ENCODE results near the gene PTCD3. TPM values are rescaled to one million over a fixed set of nuclear protein-coding genes. Genes with fewer than 3 reads are reported as not detected.

The PTCD3 gene
- total RNA-seq (10 to 100 TPM; 60.5 to 98.5 (median 79.4) TPM), polyA plus RNA-seq (10 to 100 TPM; 32.5 to 93.8 TPM)
- long read RNA-seq, donor 1, full-length matches to known transcripts = 28 of 49 reads
- long read RNA-seq, donor 1, partial matches to known transcripts = 7 of 49 reads
- long read RNA-seq, donor 1, other reads (novel, unspliced or antisense) = 14 of 49 reads
- long read RNA-seq, donor 2, full-length matches to known transcripts = 26 of 89 reads
- long read RNA-seq, donor 2, partial matches to known transcripts = 56 of 89 reads
- long read RNA-seq, donor 2, other reads (novel, unspliced or antisense) = 7 of 89 reads
- long read RNA-seq, donor 3, full-length matches to known transcripts = 32 of 46 reads
- long read RNA-seq, donor 3, partial matches to known transcripts = 2 of 46 reads
- long read RNA-seq, donor 3, other reads (novel, unspliced or antisense) = 12 of 46 reads

DNA sequence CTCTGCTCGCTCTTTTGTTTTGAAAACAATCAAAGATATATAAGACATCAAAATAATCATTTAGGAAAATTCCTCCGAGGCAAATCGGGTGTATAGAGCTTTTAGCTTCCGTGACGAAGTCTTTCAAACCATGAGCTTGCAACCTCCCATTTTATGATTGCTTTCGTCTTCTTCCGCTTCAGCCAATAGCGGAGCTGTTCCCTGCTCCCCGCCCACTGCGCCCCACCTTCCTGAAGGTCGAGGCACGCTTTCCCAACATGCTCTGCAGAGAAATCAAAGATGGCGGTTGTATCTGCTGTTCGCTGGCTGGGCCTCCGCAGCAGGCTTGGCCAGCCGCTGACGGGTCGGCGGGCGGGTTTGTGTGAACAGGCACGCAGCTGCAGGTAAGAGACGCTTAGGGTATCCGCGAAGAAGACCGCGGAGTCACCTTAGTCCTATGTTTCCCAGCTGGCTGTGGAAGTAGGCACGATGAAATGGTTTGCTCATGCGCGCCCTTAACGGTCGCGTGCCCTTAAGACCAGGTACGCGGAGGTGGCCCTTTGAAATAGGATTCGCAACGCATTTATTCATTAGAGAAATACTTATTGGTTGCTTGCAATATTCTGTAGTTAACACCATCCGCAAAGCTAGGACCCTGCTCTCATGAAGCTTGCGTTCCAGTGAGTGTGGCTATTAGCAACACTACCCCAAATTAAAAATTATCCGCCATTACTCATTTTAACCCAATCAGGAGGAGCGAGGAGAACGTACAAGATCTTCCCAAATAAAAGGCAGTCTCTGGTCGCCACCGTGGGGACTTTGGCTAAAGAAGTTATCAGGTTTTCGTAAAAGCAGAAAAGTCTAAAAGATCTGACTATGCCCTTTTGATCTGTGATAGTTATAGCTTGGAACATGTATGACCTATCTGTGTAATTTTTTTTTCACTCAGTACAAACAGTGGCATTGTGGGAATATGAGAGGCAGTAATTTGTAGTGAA lies at the start of gene PTCD3:
TSS of gene PTCD3 (plus strand) at position 267 of the 977 bp plus-strand sequence. CDS start at position 280, 13 bp downstream.
- TF ChIP-seq POLR2A (IDR thresholded peaks at IDR 0.05) (peak; percentile 50), EP300 (IDR thresholded peaks at IDR 0.05) (no peak), CTCF (IDR thresholded peaks at IDR 0.05) (peak in 1 of 3 donors; percentile 5)
- 0% methylated on average over 44 of the region's 44 CpGs for WGBS, 3 donors
- no peaks in the 10 kb centered on the region for H3K27me3 ChIP-seq
- H3K36me3 ChIP-seq = no peaks in the 10 kb centered on the region
- peak; percentile 90 to 93 (median 90) for DNase-seq
- H3K4me1 ChIP-seq (ENCODE audit: insufficient read depth) = peaks cover 4% of the 10 kb centered on the region
- peak within 1 kb of the TSS; percentile 67 to 68 for H3K27ac ChIP-seq
- H3K9me3 ChIP-seq = no peaks in the 10 kb centered on the region
- peak within 1 kb of the TSS; percentile 92 for H3K4me3 ChIP-seq
- intact Hi-C loops (cut with DNase I) = no loop called here

DNA sequence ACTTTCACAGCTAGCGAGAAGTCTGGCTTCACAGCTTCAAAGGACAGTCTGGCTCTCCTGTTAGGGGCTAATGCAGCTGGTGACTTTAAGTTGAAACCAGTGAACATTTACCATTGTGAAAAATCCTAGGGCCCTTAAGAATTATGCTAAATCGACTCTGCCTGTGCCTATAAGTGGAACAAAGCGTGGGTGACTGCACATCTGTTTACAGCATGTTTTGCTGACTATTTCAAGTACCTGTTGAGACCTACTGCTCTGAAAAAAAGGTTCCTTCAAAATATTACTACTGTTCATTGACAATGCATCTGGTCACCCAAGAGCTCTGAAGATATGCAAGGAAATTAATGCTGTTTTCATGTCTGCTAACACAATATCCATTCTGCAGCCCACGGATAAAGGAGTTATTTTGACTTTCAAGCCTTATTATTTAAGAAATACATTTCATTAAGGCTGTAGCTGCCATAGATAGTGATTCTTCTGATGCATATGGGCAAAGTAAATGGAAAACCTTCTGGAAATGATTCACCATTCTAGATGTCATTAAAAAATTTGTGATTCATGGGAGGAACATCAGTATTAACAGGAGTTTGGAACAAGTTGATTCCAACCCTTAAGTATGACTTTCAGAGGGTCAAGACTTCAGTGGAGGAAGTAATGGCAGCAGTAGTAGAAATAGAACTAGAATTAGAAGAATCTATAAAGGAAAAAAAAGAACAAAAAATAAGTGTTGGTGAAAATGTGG lies 49.3 kb upstream of the PTCD3 start:
- no peak overlapping the region for H3K27ac ChIP-seq
- H3K4me1 ChIP-seq (ENCODE audit: insufficient read depth) = peaks cover 2% of the 10 kb centered on the region
- TF ChIP-seq EP300 (IDR thresholded peaks at IDR 0.05) = no peak
- no peak for TF ChIP-seq POLR2A (IDR thresholded peaks at IDR 0.05)
- no peak for TF ChIP-seq CTCF (IDR thresholded peaks at IDR 0.05)
- WGBS, 3 donors = 93 to 98% (median 94%) methylated on average over 4 of the region's 4 CpGs
- no peaks in the 10 kb centered on the region for H3K9me3 ChIP-seq
- no peaks in the 10 kb centered on the region for H3K27me3 ChIP-seq
- H3K4me3 ChIP-seq = no peak overlapping the region
- no peak for DNase-seq
- intact Hi-C loops (cut with DNase I) = no loop called here
- H3K36me3 ChIP-seq = no peaks in the 10 kb centered on the region

- H3K4me1 ChIP-seq (ENCODE audit: insufficient read depth) = peaks cover 7% of the 10 kb centered on the region
- H3K9me3 ChIP-seq = no peaks in the 10 kb centered on the region
- no peaks in the 10 kb centered on the region for H3K36me3 ChIP-seq
- no peak overlapping the region for H3K4me3 ChIP-seq
- no peak for DNase-seq
- no peaks in the 10 kb centered on the region for H3K27me3 ChIP-seq
- TF ChIP-seq EP300 (IDR thresholded peaks at IDR 0.05) = no peak
- no peak for TF ChIP-seq POLR2A (IDR thresholded peaks at IDR 0.05)
- TF ChIP-seq CTCF (IDR thresholded peaks at IDR 0.05) = no peak
- intact Hi-C loops (cut with DNase I) = no loop called here
- no peak overlapping the region for H3K27ac ChIP-seq
- 18 to 53% (median 37%) methylated on average over 2 of the region's 2 CpGs for WGBS, 3 donors
Observed at GRCh38 chr2:86062043-86062442, 44.0 kb upstream of the PTCD3 start.

GRCh38 chr2:86064006-86064405 lies 42.0 kb upstream of the PTCD3 start:
- intact Hi-C loops (cut with DNase I) = no loop called here
- no peaks in the 10 kb centered on the region for H3K9me3 ChIP-seq
- no peak for DNase-seq
- no peak overlapping the region for H3K27ac ChIP-seq
- WGBS, 3 donors = 73 to 90% (median 80%) methylated on average over 2 of the region's 2 CpGs
- no peak for TF ChIP-seq CTCF (IDR thresholded peaks at IDR 0.05)
- no peak for TF ChIP-seq POLR2A (IDR thresholded peaks at IDR 0.05)
- no peak for TF ChIP-seq EP300 (IDR thresholded peaks at IDR 0.05)
- no peaks in the 10 kb centered on the region for H3K36me3 ChIP-seq
- no peaks in the 10 kb centered on the region for H3K27me3 ChIP-seq
- H3K4me1 ChIP-seq (ENCODE audit: insufficient read depth) = peaks cover 7% of the 10 kb centered on the region
- no peak overlapping the region for H3K4me3 ChIP-seq

Data from ovary (tissue), 10 donors.